Medulla oblongata (tissue), 1 donor: ENCODE measurements around the gene COLEC11.
A peak's percentile ranks its signal among the peaks of the same experiment; 100 is the strongest.
"Not testable (repeated sequence)": the region's sequence is repeated elsewhere in the genome, so short reads cannot be mapped to it uniquely, and the experiment has no call there.

ENCODE experiments used
- DNase-seq: peaks from one replicate; pipeline ENCODE4 v3.0.0-alpha.2; 2015; ENCODE audit errors: extremely low spot score

COLEC11 gene

DNA sequence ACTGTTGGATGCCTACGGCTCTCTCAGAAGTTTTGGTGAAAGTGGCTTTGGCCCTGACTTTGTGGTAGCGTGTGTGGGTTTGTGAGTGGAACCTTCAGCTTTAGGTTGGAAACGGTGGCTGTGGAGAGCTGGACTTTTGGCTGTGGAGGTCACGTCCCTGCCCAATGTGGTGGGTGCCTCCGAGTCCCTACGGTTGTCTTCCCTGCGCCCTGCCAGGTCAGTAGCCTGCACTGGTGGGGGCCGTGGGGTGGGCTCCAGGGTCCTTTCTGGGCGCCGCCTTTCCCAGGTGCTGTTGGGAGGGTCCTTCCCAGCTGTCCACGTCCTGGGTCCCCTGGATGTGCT is 11.1 kb downstream of the COLEC11 start:
- no peak for DNase-seq

DNA sequence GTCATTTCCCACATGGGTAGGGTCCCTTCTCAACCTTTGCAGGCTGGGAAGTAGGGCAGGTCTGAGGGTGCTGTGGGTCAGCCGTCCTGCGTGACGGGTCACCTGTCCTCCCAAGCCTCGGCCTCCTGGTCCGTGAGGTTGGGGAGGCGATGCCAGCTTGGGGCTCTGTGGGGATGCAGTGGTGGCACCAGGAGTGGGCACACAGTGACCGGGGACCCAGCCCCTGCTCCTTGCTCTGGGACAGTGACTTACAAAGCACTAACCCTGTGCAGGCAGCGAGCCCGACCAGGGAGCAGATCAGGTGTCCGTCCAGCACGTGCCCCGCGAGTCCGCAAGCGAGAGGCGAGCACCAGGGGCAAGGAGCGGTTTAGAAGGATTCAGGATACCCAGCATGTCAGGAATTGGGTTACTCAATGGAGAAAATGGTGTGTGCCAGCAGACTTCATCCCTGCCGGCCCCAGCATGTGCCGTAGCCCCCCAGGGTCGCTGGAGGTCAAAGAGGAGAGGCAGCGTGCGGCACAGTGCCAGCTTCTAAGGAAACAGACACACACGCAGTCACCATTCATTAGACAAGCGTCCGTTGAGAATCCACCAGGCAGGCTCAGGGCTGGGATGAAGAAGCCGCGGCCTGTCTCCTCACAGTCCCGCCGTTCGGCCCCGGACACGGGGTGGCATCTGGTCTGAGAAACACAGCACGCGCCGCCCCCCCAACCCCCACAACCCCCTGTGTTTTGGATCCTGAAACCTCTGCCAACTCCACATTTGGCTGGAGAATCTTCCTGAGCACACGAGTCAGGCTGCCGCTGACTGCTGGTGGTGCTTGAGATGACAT is 11.7 kb downstream of the COLEC11 start:
- DNase-seq: peak; percentile 41

DNA sequence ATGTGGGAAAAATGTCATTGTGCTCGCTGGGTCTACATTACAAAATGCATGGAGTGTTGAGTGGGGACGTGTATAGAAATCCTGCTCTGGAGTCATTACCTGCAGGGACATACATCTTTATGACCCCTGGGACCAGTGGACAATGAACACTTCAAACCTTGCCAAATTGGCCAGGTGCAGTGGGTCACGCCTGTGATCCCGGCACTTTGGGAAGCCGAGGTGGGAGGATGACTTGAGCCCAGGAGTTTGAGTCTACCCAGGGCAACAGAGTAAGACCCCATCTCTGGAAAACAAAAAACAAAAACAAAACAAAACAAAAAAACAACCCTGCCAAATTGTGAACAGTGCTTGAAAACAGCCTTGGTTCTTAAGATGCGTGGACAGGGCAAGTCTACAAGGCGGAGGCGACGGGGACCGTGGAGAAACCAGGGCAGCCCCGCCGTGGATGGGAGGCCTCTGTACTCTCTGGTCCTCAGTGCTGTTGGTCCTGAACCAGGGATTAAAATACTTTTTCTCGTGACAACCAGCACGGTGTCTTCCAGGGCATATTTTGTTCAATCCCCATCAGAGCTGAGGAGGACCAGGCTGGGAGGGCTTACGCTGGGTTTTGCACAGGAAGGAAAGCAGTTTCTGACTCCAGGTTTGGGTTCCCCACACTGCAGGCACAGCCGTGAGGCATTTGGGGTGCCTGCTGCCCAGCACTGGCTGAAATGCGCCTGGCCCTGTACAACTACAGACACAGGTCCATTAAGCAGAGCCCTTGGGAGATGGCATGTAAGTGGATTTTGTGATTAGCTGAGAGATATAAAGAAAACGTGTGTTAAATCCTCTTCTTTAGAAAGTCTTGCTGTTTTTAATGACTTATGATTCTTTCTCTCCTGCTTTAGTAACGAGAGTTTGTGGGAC is 13.7 kb downstream of the COLEC11 start:
- no peak for DNase-seq

DNA sequence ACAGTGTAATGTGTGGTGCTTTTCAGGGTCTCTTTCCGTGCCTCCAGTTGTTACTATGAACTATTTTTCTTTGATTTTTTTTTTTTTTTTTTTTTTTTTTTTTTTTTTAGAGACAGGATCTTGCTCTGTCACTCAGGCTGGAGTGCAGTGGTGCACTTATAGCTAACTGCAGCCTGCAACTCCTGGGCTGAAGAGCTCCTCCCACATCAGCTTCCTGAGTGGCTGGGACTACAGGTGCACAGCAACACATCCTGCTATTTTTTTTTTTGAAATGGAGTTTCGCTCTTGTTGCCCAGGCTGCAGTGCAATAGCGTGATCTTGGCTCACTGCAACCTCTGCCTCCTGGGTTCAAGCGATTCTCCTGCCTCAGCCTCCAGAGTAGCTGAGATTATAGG is 14.4 kb downstream of the COLEC11 start:
- not testable (repeated sequence) for DNase-seq

DNA sequence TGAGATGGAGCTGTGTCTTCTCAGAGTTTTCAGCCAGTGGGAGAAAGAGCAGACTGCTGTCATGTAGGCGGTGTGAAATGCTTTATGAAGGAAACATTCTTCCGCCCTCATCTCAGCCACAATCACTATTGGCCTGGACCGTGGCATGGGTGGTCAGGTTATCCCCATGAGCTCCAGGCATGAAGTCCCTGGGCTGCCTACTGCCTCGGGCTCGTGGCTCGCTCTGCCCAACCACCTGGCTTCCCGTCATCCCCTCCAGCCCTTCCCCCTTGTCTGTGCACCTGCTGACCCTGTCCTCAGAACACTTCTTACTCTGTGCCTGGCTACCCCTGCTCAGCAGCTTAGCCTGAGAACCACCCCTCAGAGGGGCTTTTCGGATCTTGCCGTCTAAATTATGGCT is 15.5 kb downstream of the COLEC11 start:
- no peak for DNase-seq

DNA sequence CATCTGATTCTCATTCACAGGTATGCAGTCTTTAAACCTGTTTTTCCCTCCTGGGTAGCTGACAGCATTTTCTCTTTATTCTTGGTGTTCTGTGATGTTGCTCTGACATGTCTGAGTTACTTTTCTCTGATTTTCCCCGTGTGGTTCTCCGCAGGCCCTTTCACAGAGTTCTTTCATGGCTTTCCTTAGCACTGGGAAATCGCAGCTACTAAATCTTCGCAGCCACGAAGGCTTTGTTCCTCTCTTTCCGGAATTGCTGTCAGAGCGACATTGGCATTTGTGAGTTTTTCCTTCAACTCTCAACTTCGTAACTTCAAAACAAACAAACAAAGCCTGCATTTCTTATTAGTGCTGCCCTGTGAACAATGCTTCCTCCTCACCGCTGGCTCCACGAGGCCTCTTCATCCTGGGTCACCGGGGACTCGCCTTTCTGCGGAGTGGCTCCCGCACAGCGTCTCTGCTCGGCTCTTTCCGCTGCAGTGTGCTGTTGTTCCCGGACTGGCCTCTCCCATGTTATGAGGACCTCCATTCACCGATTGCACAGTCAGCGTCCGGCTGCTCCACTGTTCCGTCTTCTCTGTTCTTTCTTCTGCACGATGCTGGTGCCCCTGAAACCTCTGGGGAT is 16.1 kb downstream of the COLEC11 start:
- no peak for DNase-seq

DNA sequence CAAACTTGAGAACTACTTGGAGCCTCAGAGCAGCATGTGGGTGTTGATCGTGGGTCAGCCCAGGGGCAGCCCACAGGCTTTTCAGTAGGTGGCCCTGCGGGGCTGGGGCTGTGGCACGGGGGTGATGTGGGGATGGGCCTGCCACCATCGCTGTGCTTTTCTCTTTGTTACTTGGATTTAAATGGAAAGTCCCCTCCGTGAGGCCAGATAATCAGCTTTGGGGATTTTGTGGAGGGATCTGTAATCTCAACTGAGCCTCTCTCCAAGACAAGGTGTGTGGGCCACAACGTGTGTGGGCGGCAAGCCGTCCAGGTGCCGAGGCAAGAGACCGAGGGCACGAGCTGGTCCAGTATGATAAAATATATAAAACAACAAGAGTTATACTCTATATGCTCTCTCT is 16.7 kb downstream of the COLEC11 start:
- DNase-seq: no peak

DNA sequence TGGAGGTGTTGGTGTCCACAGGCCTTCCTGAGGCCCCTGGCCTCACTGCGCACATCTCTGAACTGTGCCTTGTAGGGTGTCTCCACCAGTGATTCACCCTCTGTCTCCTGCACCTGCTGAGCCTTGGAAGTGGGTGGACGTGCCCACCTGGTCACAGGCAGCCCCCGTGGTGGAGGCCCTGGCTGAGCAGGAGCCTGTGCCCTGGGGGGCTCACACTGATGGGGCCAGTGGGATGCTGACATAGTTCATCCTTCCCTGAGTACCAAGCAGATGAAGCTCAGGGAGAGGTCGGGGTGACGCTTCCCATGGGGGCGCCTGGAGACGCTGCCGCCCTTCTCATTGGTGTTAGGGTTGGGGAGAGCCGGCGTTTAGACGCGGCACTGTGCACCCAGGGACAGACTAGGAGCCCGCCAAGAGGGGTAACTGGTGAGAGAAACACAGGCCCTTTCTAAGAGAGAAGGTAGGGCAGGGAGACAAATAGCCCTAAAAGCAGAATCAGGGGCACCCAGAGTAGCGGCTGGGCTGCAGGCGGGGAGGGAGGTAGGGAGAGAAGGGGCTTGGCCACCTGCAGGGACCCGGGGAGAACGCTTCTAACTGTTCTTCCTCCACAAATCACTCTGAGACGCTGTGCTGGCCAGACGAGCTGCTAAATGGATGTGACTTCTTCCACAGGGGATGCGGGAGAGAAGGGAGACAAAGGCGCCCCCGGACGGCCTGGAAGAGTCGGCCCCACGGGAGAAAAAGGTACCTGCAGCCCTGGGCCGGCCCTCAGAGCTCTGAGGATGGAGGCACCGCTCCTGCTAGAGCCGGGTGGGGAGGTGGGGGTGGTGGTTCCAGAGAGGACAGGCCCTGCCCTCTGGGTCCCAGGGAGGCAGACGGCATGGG is 18.0 kb downstream of the COLEC11 start:
- DNase-seq: no peak

DNA sequence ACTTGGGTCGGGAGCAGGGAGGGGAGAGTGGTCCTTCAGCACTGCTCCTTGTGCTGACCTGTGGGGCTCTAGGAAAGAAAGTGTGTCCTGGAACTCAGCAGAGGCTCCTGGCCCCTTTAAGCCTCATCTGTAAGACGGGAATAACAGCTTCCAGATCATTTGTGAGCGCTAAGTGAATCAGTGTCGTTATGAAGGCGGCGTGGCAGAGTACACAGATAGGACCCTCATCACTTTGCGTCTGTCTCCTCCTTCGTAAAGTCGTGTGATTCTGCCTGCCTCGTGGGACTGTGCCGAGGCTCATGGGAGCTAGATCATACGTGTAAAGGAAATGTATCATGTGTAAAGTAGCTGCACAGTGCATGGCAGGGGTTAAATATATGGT is 18.6 kb downstream of the COLEC11 start:
- DNase-seq: no peak

DNA sequence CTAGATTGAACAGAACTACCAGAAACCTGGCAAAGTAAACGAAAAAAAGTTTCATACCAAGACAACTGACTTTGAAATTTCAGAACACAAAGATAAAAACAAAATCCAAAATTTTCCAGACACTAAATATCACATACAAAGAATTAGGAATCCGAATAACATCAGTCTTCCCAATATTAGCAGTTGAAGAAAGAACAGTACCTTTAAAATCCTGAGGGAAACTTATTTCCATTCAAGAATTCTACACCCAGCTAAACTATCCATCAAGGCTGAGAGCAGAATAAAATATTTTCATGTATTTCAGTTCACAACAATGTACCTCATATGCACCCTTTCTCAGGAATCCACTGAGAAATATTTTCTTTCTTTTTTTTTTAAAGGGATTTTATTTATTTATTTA is 19.8 kb downstream of the COLEC11 start:
- DNase-seq: not testable (repeated sequence)

DNA sequence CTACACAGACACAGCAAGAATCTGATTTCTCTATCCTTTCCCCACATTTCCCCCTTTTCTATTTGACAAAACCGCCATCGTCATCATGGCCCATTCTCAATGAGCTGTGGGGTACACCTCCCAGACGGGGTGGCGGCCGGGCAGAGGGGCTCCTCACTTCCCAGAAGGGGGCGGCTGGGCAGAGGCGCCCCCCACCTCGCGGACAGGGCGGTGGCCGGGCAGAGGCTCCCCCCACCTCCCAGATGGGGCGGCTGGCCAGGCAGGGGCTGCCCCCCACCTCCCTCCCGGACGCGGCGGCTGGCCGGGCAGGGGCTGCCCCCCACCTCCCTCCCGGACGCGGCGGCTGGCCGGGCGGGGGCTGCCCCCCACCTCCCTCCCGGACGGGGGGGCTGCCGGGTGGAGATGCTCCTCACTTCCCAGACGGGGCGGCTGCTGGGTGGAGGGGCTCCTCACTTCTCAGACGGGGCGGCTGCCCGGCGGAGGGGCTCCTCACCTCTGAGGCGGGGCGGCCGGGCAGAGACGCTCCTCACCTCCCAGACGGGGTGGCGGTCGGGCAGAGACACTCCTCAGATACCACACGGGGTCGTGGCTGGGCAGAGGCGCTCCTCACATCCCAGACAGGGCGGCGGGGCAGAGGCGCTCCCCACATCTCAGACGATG is 20.8 kb downstream of the COLEC11 start:
- DNase-seq: not testable (repeated sequence)

DNA sequence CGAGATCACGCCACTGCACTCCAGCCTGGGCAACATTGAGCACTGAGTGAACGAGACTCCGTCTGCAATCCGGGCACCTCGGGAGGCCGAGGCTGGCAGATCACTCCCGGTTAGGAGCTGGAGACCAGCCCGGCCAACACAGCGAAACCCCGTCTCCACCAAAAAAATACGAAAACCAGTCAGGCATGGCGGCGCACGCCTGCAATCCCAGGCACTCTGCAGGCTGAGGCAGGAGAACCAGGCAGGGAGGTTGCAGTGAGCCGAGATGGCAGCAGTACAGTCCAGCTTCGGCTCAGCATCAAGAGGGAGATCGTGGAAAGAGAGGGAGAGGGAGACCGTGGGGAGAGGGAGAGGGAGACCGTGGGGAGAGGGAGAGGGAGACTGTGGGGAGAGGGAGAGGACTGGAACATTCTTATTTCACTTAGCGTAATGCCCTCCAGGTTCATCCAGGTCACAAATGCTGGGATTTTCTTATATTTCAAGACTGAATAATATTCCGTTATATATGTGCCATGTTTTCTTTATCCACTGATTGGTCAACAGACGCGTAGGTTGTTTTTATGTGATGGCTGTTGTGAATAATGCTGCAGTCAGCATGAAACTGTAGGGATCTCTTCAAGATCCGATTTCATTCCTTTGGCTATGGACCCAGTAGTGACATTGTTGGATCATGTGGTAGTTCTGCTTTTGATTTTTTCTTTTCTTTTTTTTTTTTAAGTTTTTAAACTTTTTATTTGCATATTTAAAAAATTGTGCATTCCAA is 21.7 kb downstream of the COLEC11 start:
- not testable (repeated sequence) for DNase-seq

DNA sequence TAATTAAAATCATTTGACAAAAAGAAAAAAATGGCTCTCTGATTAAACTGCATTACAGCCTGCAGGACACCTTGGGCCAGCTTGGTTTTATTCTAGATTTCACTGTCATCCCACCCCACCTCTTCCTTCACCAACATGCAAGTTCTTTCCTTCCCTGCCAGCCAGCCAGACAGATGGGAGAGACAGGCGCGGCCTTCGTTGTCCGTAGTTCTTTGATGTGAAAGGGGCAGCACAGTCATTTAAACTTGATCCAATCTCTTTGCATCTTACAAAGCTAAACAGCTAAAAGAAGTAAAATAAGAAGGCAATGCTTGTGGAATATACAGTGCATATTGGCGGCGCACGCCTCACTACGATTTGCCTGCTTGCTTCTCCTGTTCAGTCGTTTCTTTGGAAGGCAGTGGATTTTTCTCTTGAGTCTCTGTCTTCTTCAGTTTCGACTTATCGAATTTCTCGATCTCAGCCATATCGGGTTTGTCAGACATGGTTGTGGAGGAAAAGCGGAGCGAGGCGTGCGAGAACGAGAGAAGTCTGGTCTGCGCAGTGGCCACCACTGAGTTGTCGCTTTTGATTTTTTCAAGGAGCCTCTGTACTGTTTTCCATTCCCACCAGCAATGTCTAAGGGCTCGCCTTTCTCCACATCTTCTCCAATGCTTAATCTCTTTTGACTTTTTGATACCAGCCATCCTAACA is 22.4 kb downstream of the COLEC11 start:
- no peak for DNase-seq

DNA sequence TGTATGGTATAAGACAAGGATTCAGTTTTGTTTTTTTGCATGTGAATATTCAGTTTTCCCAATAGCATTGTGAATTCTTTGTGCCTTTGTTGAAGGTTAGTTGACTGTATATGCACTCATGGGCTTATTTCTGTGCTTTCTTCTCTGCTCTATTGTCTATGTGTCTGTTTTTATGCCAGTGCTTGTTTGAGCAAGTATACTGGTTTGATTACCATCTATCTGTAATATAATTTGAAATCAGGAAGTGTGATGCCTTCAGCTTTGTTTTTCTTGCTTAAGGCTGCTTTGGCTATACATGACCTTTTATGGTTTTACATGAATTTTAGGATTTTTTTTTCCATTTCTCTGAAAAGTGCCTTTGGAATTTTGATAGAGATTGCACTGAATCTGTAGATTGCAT is 23.5 kb downstream of the COLEC11 start:
- no peak for DNase-seq

DNA sequence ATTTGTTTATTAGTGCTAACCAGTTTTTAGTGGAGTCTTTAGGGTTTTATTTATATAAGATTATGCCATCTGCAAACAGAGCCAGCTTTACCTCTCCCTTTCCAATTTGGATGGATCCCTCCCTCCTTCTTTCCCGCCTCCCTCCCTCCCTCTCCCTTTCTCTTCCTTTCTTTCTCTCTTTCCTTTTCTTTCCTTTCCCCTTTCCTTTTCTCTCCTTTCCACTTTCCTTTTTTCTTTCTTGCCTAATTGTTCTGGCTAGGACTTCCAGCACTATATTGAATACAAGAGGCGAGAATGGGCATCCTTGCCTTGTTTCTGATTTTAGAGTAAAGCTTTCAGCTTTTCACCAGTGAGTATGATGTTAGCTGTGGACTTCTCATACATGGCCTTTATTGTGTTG is 24.1 kb downstream of the COLEC11 start:
- DNase-seq: no peak

DNA sequence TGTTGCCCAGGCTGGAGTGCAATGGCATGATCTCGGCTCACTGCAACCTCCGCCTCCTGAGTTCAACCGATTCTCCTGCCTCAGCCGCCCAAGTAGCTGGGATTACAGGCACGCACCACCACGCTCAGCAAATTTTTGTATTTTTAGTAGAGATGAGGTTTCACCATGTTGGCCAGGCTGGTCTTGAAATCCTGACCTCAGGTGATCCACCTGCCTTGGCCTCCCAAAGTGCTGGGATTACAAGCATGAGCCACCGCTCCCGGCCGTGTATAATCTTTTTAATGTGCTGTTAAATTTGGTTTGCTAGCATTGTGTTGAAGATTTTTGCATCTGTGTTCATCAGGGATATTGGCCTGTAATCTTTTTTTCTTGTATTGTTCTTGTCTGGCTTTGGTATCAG is 24.7 kb downstream of the COLEC11 start:
- not testable (repeated sequence) for DNase-seq

DNA sequence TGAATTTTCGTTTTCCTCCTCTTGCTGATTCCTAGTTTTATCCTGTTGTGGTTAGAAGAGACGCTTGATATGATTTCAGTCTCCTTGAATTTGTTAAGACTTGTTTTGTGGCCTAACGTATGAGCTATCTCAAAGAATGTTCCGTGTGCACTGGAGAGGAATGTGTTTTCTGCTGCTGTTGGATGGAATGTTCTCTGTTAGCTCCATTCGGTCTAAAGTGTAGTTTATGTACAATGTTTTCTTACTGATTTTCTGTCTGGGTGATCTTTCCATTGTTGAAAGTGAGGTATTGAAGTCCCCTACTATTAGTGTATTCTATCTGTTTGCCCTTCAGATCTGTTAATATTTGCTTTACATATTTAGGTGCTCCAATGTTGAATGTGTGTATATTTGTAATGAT is 25.9 kb downstream of the COLEC11 start:
- DNase-seq: no peak

DNA sequence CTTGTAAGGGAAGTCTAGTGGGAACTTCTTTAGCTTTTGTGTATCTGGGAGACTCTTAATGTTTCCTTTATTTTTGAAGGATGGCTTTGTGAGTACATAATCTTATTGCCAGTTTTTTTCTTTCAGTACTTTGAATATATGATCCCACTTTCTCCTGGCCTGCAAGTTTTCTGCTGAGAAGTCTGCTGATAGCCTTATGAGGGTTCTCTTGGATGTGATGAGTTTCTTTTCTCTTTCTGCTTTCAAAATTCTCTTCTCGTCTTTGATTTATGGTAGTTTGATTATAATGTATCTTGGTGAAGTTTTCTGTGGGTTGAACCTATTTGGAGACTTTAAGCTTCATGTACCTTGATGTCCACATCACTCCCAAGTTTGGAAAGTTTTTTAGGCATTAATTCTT is 28.1 kb downstream of the COLEC11 start:
- DNase-seq: no peak

DNA sequence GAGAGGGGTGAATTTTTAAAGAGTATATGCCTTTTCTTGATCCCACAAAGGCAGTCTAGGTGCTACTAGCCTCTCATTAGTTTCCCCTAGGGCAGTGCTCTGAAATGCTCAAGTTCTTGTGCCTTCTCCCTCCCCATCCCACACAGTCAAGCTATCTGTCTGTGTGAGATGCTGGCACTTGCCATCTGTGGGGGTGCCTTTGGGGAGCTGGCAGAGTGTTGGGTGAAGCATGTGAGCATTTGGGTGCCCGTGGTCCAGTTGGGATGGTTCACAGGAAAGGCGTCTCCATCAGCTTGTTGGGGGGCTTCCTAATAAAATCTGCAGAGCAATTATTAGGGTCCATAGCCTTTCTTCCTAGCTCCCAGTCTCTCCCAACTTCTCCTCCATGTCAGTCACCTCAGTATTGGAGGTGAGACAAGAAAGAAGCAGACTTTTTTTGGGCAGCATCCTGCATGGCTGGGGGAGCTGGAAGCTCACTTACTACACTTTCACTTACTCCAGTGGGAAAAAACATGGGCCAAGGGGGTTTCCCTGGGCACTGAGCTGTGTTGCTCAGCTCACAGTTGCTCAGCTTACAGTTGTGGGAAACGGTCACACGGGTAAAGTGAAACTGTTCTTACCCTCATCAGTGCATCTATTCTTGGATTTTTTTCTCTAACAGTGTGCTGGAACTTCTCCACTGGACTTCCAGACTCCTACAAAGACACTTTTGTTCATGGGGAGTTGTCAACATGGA is 29.3 kb downstream of the COLEC11 start:
- DNase-seq: no peak
